Stimulated activated CD4-positive, alpha-beta T cell treated with anti-CD3 and anti-CD28 coated beads, Interleukin-15, amount 100 ng/mL, for 48 hours (primary cell): ENCODE measurements around the gene USH2A.

ENCODE experiments used
- DNase-seq, 2 donors: peaks; one replicate each; pipeline ENCODE4 v3.0.0-alpha.2; 2020; ENCODE audit warnings: low read depth in 2 of 2

Gene USH2A

DNA sequence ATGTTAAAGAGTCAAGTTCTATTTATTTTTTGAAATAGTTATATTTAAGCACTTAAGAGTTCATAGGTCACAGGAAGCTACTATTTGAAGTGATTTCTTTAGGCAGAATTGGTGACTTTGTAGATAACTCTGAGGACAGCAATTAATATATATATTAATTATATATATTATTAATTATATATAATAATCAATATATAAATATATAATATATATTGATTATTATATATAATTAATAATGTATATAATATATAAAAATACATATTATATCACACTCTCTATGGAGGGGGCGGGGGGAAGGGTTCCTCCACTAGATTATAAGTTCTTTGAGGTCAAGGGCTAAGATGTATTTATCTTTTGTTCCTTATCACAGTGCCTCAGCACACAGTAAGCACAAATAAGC lies 547.5 kb downstream of the USH2A start:
- DNase-seq, result no peak

DNA sequence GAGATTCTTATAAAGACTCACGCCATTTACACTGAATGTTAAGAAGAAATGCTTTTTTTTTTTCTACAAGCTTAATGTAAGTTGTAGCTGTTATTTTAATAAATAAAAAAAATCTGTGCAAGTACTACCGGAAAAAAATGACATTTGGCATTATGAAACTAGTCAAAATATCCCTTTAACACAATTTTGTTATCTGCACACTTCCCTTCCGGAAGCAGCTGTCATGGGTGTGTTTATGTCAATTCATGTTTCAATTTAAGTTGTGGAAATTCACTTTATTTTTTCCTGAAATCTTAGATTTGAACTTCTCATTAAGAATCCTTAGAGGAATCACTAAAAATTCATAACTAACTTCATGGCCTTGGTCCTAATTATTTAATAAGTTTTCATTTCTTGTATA lies 548.0 kb downstream of the USH2A start:
- no peak for DNase-seq

DNA sequence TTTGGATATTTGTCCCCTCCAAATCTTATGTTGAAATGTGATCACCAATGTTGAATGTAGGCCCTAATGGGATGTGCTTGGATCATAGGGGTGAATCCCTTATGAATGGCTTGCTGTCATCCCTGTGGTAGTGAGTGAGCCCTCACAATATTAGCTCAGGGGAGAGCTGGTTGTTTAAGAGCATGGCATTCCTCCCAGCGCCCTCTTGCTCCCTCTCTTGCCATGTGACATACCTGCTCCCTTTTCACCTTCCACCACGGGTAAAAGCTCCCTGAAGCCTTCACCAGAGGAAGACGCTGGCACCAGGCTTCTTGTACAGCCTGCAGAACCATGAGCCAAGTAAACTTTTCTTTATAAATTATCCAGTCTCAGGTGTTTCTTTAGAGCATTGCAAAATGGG lies 550.6 kb downstream of the USH2A start:
- no peak for DNase-seq

DNA sequence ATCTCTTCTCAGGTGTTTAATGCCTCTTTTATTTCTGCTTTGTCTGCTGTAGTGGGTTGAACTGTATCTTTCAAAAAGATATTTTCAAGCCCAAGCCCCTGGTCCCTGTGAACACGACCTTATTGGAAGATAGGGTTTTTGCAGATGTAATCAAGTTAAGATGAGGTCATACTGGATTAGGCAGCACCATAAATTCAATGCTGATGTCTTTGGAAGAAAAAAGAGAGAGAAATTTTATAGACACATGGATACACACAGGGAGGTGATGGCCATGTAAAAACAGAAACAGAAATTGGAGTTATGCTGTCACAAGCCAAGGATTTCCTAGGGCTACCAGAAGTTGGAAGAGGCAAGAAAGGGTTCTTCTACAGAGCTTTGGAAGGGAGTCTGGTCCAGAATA lies 554.7 kb downstream of the USH2A start:
- DNase-seq, result no peak

- DNase-seq, result no peak
These were observed 558.2 kb downstream of the USH2A start for GRCh38 chr1:215865060-215865459.

- DNase-seq, result no peak
These were observed 559.5 kb downstream of the USH2A start for GRCh38 chr1:215863796-215864195.

- DNase-seq, result no peak
These were observed 562.4 kb downstream of the USH2A start for GRCh38 chr1:215860833-215861232.

- no peak for DNase-seq
These were observed 565.9 kb downstream of the USH2A start for GRCh38 chr1:215857317-215857716.

DNA sequence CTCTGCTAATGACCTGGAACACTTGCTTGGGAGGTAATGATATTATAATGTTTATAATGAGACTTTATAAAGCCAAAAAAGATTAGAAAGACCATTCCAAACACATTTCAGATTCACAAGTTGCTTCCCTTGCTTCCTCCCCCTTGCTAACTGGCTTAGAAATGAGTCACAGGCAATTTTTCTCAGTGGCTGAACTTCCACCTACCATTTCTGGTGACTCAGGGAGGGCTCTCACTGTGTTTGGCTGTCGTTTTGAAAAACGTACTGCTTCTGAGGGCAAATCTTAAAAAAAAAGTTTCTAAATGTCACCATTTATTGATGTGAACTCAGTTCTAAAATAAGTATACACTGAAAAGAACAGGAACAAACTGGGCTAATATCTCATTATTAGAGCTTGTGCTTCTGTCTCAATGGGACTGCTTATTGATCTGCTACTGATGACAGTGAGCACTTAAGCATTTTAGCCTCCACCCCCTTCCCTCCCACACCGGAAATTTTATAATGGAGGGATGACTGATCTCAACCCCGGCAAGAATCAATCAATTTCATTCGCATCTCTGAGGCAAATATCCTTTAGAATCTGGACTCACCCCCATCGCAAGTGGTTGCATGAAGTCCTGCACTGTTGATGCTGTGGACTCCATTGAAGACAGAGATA lies 577.9 kb downstream of the USH2A start:
- DNase-seq, result no peak

DNA sequence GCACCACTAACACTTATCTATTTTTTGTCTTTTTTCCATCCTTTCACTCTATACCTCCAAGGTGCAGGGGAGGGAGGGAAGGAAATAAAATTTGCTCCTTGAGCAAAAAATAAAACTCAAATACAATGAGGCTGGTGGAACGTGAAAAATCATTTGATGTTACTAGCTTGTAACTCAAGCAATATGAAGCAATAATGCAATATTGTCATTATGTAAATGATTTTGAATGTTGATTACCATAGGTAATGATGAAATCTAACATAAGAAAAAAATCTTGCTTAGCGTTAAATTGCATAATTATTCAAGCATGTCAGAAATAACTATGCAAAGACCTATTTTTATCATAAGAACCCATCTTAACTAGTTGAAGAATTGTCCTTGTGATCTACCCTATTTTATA lies 578.5 kb downstream of the USH2A start:
- DNase-seq, result no peak

DNA sequence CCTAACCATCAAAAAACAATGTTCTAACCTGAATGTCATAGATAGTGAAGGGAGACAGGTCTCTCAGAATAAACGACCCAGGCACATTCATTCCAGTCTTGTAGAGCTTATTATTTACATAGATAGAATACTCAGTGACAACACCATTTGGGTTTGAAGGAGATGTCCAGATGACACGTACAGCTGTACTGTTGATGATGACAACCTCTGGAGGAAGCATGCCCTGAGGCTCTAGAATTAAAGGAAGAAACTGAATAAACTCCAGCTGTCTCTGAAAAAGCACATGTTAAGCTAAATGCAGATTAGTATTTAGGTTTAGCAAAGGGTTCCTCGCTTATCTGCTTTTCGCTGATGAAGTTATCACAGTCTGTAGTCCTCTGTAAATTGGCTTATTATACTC lies 579.0 kb downstream of the USH2A start:
- DNase-seq, result no peak

DNA sequence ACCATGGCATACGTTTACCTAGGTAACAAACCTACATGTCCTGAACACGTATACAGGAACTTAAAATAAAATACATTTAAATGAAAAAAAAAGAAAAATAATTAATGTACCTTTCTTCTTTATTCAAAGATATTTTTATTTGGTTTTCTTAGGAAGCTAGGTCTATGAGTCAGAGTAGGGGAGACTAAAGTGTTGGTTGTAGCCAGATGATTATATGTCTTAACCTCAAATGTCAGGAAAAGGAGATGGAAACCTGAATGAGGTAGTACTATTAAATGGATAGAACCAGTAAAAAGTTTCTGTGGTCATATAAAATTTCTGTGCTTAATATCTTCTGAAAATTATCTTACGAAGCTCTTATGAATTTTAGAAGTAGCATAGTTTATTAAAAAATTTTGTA lies 580.3 kb downstream of the USH2A start:
- no peak for DNase-seq

DNA sequence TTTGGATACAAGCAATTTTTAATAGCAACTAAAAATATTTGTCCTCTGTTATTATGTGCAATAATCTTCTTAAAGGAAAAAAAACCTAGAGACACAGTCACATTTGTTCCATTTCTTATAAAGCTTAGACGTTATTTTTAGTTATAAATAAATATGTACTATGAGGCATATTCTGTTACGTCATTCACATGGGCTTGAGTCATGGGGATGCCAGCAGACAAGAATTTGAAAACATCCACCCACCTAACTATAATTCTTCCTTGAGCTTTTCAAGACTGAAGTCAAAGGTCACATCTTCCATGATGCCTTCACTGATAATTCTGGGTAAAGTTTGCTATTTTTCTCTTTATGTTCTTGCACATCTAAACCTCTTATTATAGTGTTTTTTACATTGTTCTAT lies 587.3 kb downstream of the USH2A start:
- no peak for DNase-seq

DNA sequence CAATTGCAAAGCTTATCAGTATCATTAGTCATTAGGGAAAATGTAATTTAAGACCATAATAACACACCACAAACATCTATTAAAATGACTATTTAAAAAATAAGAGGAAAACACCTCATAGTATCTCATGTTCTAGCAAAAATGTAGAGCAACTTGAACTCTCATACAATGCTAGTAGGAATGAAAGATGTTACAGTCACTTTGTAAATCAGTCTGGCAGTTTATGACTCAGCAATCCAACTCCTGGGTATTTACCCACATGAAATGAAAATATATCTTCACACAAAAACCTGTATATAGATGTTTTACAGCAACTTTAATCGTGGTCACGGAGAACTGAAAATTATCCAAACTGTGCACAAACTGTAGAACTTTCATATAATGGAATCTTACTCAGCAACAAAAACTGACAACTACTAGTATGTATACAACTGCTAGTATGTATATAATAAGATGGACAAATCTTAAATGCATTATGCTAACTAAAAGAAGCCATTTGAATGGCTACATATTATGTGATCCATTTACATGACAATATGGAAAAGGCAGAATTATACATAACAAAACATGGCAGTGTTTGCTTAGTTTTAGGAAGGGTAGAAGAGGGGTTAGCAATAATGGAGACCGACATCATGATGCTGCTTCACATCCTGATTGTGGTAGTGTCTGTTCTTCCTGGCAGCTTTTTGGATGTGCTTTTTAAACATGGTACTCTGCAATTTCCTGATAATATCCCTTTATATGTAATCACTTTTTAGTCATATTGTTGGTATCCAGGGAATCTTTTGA lies 589.1 kb downstream of the USH2A start:
- DNase-seq, result no peak

- no peak for DNase-seq
These were observed 592.9 kb downstream of the USH2A start for GRCh38 chr1:215830226-215830810.

DNA sequence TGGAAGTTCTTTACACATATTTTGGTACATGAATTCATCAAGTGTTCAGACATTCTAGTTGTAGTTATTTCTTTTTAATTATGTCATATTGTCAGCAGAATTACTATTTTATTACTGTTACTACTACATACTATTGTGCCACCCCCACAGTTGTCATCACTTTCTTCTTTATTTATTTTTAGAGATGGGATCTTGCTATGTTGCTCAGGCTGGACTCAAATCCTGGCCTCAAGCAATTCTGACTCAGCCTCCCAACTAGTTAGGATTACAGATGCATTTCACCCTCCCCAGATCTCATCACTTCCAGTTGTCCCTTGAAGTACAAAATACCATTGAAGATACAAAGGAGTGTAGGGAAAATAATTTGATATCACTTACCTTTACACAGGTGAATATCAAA lies 598.2 kb downstream of the USH2A start:
- no peak for DNase-seq

DNA sequence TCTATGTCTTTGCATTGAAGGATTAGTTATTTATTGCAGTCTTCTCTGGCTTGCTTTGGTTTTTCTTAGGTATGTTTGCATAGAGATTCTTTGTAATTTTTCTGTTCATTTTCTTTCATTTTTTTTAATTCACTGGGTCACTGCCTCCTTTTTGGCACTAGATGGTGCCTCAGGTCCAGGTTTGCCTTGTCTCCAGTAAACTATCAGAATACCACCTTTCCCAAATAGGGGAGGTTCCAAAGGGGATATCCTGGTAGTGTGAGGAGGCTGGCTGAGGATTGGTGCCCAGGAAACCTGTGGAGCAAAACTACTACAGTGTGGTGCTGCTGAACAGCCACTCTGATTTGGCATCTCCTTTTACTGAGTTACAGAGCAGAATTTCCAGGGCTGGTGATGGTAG lies 599.0 kb downstream of the USH2A start:
- no peak for DNase-seq

DNA sequence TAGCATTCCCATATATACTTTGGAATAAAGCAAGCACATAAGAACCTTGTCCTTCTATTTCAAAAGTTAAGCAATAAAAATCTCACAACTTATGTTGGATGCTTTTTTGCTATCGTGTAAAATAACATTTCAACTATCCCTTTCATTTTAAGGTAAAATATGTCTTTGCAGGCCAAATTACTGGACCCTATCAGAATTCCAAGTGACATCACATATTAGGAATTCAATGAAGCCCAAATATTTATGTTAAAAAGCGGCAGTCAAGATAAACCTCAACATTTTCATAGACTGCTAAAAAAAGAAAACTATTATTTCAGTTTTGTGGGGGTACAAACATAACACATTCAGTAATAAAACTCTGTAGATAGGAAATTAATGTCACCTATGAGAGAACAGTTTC lies 604.1 kb downstream of the USH2A start:
- DNase-seq, result no peak

DNA sequence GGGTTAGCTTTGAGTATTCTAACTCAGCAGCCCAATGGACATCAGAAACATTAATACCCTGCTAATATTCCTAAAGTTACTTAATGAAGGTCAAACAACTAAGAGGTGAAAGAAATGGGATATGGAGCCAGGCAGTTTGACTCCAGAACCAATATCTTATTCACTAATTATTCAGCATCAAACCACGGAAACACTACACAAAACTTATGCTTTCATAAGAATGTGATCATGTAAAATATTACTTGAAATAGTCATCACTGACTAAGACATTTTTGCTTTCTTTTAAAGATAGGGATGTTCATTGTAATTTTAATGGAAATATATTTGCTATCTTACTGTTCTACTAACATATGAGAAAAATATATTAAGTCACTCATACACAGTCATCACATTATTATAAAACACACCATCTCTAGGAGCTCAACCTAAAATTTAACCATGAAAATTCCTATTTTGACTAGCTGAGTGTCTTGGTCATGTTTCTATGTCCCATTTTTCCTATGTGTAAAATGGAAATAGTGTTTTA lies 615.3 kb downstream of the USH2A start:
- DNase-seq, result no peak

DNA sequence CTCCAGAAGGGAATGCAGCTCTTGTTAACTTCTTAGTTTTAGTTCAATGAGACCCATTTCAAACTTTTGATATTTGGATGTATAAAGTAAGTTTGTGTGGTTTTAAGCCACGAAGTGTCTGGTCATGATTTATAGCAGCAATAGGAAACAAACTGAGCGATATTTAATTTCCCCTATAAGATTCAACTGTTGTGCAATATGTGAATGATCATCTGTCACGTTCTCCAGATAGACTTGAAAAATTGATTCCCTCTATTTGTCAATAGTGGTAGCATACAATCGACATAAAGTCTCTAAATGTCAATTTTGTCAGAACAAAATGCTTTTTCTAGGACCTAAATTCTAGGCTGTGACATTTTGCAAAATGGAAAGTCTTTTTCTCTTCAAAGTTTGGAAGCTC lies 616.0 kb downstream of the USH2A start:
- no peak for DNase-seq

DNA sequence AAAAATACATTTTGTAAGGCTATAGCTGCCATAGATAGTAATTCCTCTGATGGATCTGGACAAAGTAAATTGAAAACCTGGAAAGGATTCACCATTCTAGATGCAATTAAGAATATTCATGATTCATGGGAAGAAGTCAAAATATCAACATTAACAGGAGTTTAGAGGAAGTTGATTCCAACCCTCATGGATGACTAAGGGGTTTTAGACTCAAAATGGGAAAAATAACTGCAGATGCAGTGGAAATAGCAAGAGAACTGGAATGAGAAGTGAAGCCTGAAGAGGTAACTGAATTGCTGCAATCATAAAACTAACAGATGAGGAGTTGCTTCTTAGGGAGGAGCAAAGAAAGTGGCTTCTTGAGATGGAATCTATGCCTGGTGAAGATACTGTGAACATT lies 625.4 kb downstream of the USH2A start:
- DNase-seq, result no peak

DNA sequence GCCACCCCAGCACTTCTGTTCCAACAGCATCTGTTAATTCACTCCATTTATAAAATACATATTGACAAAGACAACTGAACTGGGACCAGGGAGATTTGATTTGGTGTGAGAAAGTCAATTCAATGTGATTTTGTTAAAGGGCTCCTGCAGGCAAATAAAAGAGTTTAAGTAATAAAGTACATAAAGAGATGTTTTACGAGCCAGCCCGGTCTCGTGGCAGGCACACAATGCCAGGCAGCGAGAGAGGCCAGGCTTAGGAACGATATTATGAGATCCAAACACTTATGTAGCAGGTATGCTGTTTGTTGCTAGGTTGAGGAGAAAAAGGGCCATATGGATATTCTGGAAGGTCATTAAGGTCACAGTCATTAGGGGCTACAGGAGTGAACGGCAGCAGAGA lies 629.1 kb downstream of the USH2A start:
- no peak for DNase-seq

DNA sequence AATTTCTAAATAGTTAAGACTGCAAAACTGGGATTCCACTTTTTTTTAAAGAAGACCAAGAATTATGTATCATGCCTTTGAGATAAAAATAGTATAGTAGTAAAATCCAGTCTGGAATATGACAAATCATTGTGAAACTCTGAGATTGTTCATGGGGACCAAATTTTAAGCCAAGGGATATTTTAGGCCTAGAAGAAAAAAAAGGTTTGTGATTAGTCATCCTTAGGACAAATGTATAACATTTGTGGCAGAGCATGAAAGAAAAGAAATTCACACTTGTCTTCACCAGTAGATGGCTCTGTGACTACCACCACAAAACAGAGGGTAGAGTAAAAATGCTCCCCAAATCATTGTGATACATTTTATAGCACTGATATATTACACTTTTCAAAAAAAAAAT lies 630.1 kb downstream of the USH2A start:
- DNase-seq, result no peak
